Activated naive CD4-positive, alpha-beta T cell treated with anti-CD3 and anti-CD28 coated beads, Interleukin-2, amount 10 ng/mL, durations not matched to agents 7 days and 5 days (primary cell): Measurements from ENCODE around the gene SHC3.

ENCODE experiments used
- CTCF ChIA-PET: fragments of 350-600 bp; sonication (Branson Sonifier 250); formaldehyde crosslinking; loops from one replicate; lab custom pipeline; 2021; ENCODE audit warnings: antibody characterized with exemption; lab: Charles Lee
- DNase-seq: peaks from one replicate; pipeline ENCODE4 v3.0.0-alpha.2; 2020
- H3K27ac Mint-ChIP-seq: one replicate; pipeline ENCODE4 v1.8.0; 2021; ENCODE audit warnings: mild to moderate bottlenecking, moderate library complexity, mixed read lengths
- H3K27me3 Mint-ChIP-seq: one replicate; pipeline ENCODE4 v1.8.0; 2021; ENCODE audit warnings: mild to moderate bottlenecking, mixed read lengths
- H3K36me3 Mint-ChIP-seq: one replicate; pipeline ENCODE4 v1.8.0; 2021; ENCODE audit warnings: mixed read lengths
- H3K4me1 Mint-ChIP-seq: one replicate; pipeline ENCODE4 v1.8.0; 2021; ENCODE audit warnings: mixed read lengths
- H3K4me3 Mint-ChIP-seq: one replicate; pipeline ENCODE4 v1.8.0; 2021; ENCODE audit warnings: mild to moderate bottlenecking, moderate library complexity, mixed read lengths
- H3K9me3 Mint-ChIP-seq: one replicate; pipeline ENCODE4 v1.8.0; 2021; ENCODE audit warnings: mixed read lengths

Gene SHC3

GRCh38 chr9:89014153-89014552 is 164.5 kb downstream of the SHC3 start:
- CTCF ChIA-PET, result no interaction called here
- no peak for DNase-seq
- no peaks in the 10 kb centered on the region for H3K9me3 Mint-ChIP-seq
- H3K4me3 Mint-ChIP-seq, result no peak overlapping the region
- H3K36me3 Mint-ChIP-seq, result no peaks in the 10 kb centered on the region
- no peak overlapping the region for H3K27ac Mint-ChIP-seq
- H3K4me1 Mint-ChIP-seq, result no peaks in the 10 kb centered on the region
- H3K27me3 Mint-ChIP-seq, result peaks cover 16% of the 10 kb centered on the region

- no peaks in the 10 kb centered on the region for H3K9me3 Mint-ChIP-seq
- H3K4me3 Mint-ChIP-seq, result no peak overlapping the region
- H3K4me1 Mint-ChIP-seq, result no peaks in the 10 kb centered on the region
- H3K27ac Mint-ChIP-seq, result no peak overlapping the region
- H3K27me3 Mint-ChIP-seq, result peaks cover 20% of the 10 kb centered on the region
- H3K36me3 Mint-ChIP-seq, result no peaks in the 10 kb centered on the region
- CTCF ChIA-PET, result no interaction called here
- no peak for DNase-seq
Observed at GRCh38 chr9:89013660-89014059, 165.0 kb downstream of the SHC3 start.

GRCh38 chr9:89012294-89013042 is 166.2 kb downstream of the SHC3 start:
- Mint-ChIP-seq H3K27me3 (peaks cover 27% of the 10 kb centered on the region), H3K4me3 (no peak overlapping the region), H3K27ac (no peak overlapping the region), H3K36me3 (no peaks in the 10 kb centered on the region), H3K9me3 (no peaks in the 10 kb centered on the region), H3K4me1 (no peaks in the 10 kb centered on the region)
- DNase-seq, result no peak
- CTCF ChIA-PET, result no interaction called here

GRCh38 chr9:89011683-89012082 is 166.9 kb downstream of the SHC3 start:
- CTCF ChIA-PET, result no interaction called here
- no peak for DNase-seq
- H3K27me3 Mint-ChIP-seq, result peaks cover 34% of the 10 kb centered on the region
- no peaks in the 10 kb centered on the region for H3K36me3 Mint-ChIP-seq
- no peaks in the 10 kb centered on the region for H3K4me1 Mint-ChIP-seq
- H3K27ac Mint-ChIP-seq, result no peak overlapping the region
- H3K9me3 Mint-ChIP-seq, result no peaks in the 10 kb centered on the region
- no peak overlapping the region for H3K4me3 Mint-ChIP-seq

GRCh38 chr9:89010526-89011111 is 168.0 kb downstream of the SHC3 start:
- DNase-seq, result no peak
- H3K36me3 Mint-ChIP-seq, result no peaks in the 10 kb centered on the region
- no peaks in the 10 kb centered on the region for H3K9me3 Mint-ChIP-seq
- H3K27ac Mint-ChIP-seq, result no peak overlapping the region
- H3K4me3 Mint-ChIP-seq, result no peak overlapping the region
- CTCF ChIA-PET, result interaction anchor here (1.3 kb wide), 1 partner anchor 9 kb away, joined by 3 read pairs; no protein-coding TSS in a partner anchor
- H3K27me3 Mint-ChIP-seq, result peaks cover 34% of the 10 kb centered on the region
- no peaks in the 10 kb centered on the region for H3K4me1 Mint-ChIP-seq

GRCh38 chr9:89010056-89010455 is 168.6 kb downstream of the SHC3 start:
- CTCF ChIA-PET, result interaction anchor here (1.3 kb wide), 1 partner anchor 9 kb away, joined by 3 read pairs; no protein-coding TSS in a partner anchor
- Mint-ChIP-seq H3K27me3 (peaks cover 34% of the 10 kb centered on the region), H3K9me3 (no peaks in the 10 kb centered on the region), H3K4me1 (no peaks in the 10 kb centered on the region), H3K27ac (no peak overlapping the region), H3K36me3 (no peaks in the 10 kb centered on the region), H3K4me3 (no peak overlapping the region)
- no peak for DNase-seq

- H3K36me3 Mint-ChIP-seq, result no peaks in the 10 kb centered on the region
- H3K9me3 Mint-ChIP-seq, result no peaks in the 10 kb centered on the region
Observed at GRCh38 chr9:89009546-89009840, 169.1 kb downstream of the SHC3 start.

GRCh38 chr9:89008744-89009545 is 169.7 kb downstream of the SHC3 start:
- Mint-ChIP-seq H3K27ac (no peak overlapping the region), H3K4me3 (no peak overlapping the region), H3K9me3 (no peaks in the 10 kb centered on the region), H3K27me3 (peaks cover 25% of the 10 kb centered on the region), H3K4me1 (no peaks in the 10 kb centered on the region), H3K36me3 (no peaks in the 10 kb centered on the region)
- DNase-seq, result no peak
- CTCF ChIA-PET, result no interaction called here

More at GRCh38 chr9:89009546-89009840, 169.1 kb downstream of the SHC3 start:
- Mint-ChIP-seq H3K4me3 (no peak overlapping the region), H3K4me1 (no peaks in the 10 kb centered on the region), H3K27me3 (peaks cover 31% of the 10 kb centered on the region), H3K27ac (no peak overlapping the region)
- no peak for DNase-seq
- CTCF ChIA-PET, result no interaction called here

GRCh38 chr9:89008055-89008743 is 170.4 kb downstream of the SHC3 start:
- no peaks in the 10 kb centered on the region for H3K9me3 Mint-ChIP-seq
- CTCF ChIA-PET, result no interaction called here
- peaks cover 18% of the 10 kb centered on the region for H3K27me3 Mint-ChIP-seq
- H3K4me3 Mint-ChIP-seq, result no peak overlapping the region
- H3K36me3 Mint-ChIP-seq, result no peaks in the 10 kb centered on the region
- no peak overlapping the region for H3K27ac Mint-ChIP-seq
- H3K4me1 Mint-ChIP-seq, result no peaks in the 10 kb centered on the region
- DNase-seq, result no peak

GRCh38 chr9:89006996-89007967 is 171.3 kb downstream of the SHC3 start:
- no peaks in the 10 kb centered on the region for H3K9me3 Mint-ChIP-seq
- peaks cover 24% of the 10 kb centered on the region for H3K27me3 Mint-ChIP-seq
- no peaks in the 10 kb centered on the region for H3K4me1 Mint-ChIP-seq
- no peak overlapping the region for H3K4me3 Mint-ChIP-seq
- H3K27ac Mint-ChIP-seq, result no peak overlapping the region
- DNase-seq, result no peak
- CTCF ChIA-PET, result no interaction called here
- H3K36me3 Mint-ChIP-seq, result no peaks in the 10 kb centered on the region

- Mint-ChIP-seq H3K27me3 (peaks cover 34% of the 10 kb centered on the region), H3K36me3 (no peaks in the 10 kb centered on the region), H3K9me3 (no peaks in the 10 kb centered on the region), H3K27ac (no peak overlapping the region), H3K4me1 (peaks cover 3% of the 10 kb centered on the region), H3K4me3 (no peak overlapping the region)
- DNase-seq, result no peak
- CTCF ChIA-PET, result no interaction called here
Observed at GRCh38 chr9:89006267-89006666, 172.4 kb downstream of the SHC3 start.

GRCh38 chr9:89005323-89005722 is 173.3 kb downstream of the SHC3 start:
- H3K4me3 Mint-ChIP-seq, result no peak overlapping the region
- DNase-seq, result no peak
- no peak overlapping the region for H3K27ac Mint-ChIP-seq
- H3K36me3 Mint-ChIP-seq, result no peaks in the 10 kb centered on the region
- CTCF ChIA-PET, result interaction anchor here (1.2 kb wide), 1 partner anchor 412 kb away, joined by 3 read pairs; no protein-coding TSS in a partner anchor
- peaks cover 41% of the 10 kb centered on the region for H3K27me3 Mint-ChIP-seq
- peaks cover 7% of the 10 kb centered on the region for H3K4me1 Mint-ChIP-seq
- H3K9me3 Mint-ChIP-seq, result no peaks in the 10 kb centered on the region

- Mint-ChIP-seq H3K4me3 (no peak overlapping the region), H3K36me3 (no peaks in the 10 kb centered on the region), H3K27ac (no peak overlapping the region), H3K9me3 (no peaks in the 10 kb centered on the region), H3K4me1 (peaks cover 7% of the 10 kb centered on the region), H3K27me3 (peaks cover 35% of the 10 kb centered on the region)
- CTCF ChIA-PET, result no interaction called here
- DNase-seq, result no peak
Observed at GRCh38 chr9:89002987-89003386, 175.6 kb downstream of the SHC3 start.
